GM12875 (cell line): Measurements from ENCODE around the gene LEMD3.

Source experiments
- H3K4me3 ChIP-seq: one replicate; pipeline ENCODE4 v1.5.1; 2011; ENCODE audit warnings: low read depth, low read length, control low read depth
- CTCF ChIP-seq: IDR thresholded peaks from 2 replicates; pipeline ENCODE4 v1.5.1; 2011; ENCODE audit warnings: low read depth, mild to moderate bottlenecking, control low read depth, inconsistent platforms, low read length, moderate library complexity, borderline replicate concordance; ENCODE audit not compliant: insufficient read depth

Gene LEMD3

GRCh38 chr12:65204886-65205525 is 35.6 kb downstream of the LEMD3 start:
- no peak overlapping the region for H3K4me3 ChIP-seq
- TF ChIP-seq CTCF = no peak

- no peak for TF ChIP-seq CTCF
- H3K4me3 ChIP-seq = no peak overlapping the region
These were observed 36.5 kb downstream of the LEMD3 start for GRCh38 chr12:65205886-65206285.

GRCh38 chr12:65208125-65208524 is 38.7 kb downstream of the LEMD3 start:
- TF ChIP-seq CTCF = no peak
- no peak overlapping the region for H3K4me3 ChIP-seq

- TF ChIP-seq CTCF = no peak
- no peak overlapping the region for H3K4me3 ChIP-seq
These were observed 39.7 kb downstream of the LEMD3 start for GRCh38 chr12:65208964-65209654.

- no peak for TF ChIP-seq CTCF
These were observed 40.3 kb downstream of the LEMD3 start for GRCh38 chr12:65209655-65210043.

GRCh38 chr12:65217086-65217485 is 47.7 kb downstream of the LEMD3 start:
- no peak overlapping the region for H3K4me3 ChIP-seq
- no peak for TF ChIP-seq CTCF

More at GRCh38 chr12:65209655-65210043, 40.3 kb downstream of the LEMD3 start:
- H3K4me3 ChIP-seq = no peak overlapping the region

- H3K4me3 ChIP-seq = no peak overlapping the region
- no peak for TF ChIP-seq CTCF
These were observed 51.4 kb downstream of the LEMD3 start for GRCh38 chr12:65220761-65221160.
